ENCODE results near the gene PTPRK.

DNA sequence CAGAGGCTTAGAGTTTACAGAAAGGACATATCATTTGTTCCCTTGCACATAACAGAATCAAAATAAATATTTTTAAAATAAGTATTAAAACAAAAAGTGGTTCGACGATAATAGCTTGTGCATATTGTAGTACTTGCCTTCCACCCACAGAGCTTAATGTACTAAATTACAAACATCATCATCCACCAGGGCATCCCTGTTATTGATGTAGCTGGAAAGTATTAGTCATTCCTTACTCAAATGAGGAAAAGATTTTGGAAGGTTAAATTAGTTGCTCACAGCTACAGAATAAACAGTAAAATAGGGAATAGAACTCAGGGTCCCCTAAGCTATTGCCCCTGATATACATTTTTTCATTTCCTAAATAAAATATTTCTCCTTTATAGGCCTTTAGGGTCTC, 150.3 kb downstream of the PTPRK start:
- TF ChIP-seq TAF1 (IDR thresholded peaks at IDR 0.05; ENCODE audit: low read depth) (no peak), CREB1 (IDR thresholded peaks at IDR 0.05; ENCODE audit: low read depth) (no peak), EP300 (IDR thresholded peaks at IDR 0.05; ENCODE audit: borderline replicate concordance) (no peak), FOXM1 (IDR thresholded peaks at IDR 0.05; ENCODE audit: borderline replicate concordance, low read depth) (no peak)
- TF ChIP-seq, protein P1, sequence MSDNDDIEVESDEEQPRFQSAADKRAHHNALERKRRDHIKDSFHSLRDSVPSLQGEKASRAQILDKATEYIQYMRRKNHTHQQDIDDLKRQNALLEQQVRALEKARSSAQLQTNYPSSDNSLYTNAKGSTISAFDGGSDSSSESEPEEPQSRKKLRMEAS (IDR thresholded peaks at IDR 0.05) = no peak
- TF ChIP-seq, protein P2, sequence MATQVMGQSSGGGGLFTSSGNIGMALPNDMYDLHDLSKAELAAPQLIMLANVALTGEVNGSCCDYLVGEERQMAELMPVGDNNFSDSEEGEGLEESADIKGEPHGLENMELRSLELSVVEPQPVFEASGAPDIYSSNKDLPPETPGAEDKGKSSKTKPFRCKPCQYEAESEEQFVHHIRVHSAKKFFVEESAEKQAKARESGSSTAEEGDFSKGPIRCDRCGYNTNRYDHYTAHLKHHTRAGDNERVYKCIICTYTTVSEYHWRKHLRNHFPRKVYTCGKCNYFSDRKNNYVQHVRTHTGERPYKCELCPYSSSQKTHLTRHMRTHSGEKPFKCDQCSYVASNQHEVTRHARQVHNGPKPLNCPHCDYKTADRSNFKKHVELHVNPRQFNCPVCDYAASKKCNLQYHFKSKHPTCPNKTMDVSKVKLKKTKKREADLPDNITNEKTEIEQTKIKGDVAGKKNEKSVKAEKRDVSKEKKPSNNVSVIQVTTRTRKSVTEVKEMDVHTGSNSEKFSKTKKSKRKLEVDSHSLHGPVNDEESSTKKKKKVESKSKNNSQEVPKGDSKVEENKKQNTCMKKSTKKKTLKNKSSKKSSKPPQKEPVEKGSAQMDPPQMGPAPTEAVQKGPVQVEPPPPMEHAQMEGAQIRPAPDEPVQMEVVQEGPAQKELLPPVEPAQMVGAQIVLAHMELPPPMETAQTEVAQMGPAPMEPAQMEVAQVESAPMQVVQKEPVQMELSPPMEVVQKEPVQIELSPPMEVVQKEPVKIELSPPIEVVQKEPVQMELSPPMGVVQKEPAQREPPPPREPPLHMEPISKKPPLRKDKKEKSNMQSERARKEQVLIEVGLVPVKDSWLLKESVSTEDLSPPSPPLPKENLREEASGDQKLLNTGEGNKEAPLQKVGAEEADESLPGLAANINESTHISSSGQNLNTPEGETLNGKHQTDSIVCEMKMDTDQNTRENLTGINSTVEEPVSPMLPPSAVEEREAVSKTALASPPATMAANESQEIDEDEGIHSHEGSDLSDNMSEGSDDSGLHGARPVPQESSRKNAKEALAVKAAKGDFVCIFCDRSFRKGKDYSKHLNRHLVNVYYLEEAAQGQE (IDR thresholded peaks at IDR 0.05; ENCODE audit: low read depth) = no peak
- TF ChIP-seq, protein P3, sequence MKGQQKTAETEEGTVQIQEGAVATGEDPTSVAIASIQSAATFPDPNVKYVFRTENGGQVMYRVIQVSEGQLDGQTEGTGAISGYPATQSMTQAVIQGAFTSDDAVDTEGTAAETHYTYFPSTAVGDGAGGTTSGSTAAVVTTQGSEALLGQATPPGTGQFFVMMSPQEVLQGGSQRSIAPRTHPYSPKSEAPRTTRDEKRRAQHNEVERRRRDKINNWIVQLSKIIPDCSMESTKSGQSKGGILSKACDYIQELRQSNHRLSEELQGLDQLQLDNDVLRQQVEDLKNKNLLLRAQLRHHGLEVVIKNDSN (IDR thresholded peaks at IDR 0.05) = no peak

All from Ishikawa (cell line).